Upper lobe of left lung (tissue), 6 donors: ENCODE measurements around the gene EGFR. TPM values are rescaled to one million over a fixed set of nuclear protein-coding genes. Genes with fewer than 3 reads are reported as not detected.

Experiments
- ATAC-seq, 2 donors: fragments of 200-7000 bp; cut with Tn5 transposase; one replicate each; pipeline ENCODE4 v1.9.1; 2022; ENCODE audit warnings: mild to moderate bottlenecking in 2 of 2, moderate library complexity in 2 of 2; ENCODE audit not compliant: low FRiP score in 2 of 2
- DNase-seq, 2 donors: peaks; one replicate each; pipeline ENCODE4 v3.0.0-alpha.2; 2019 to 2020
- H3K27ac ChIP-seq, 4 donors: fragments of 200-600 bp; sonication (generic); one replicate each; pipeline ENCODE4 v1.5.1; 2016 to 2019
- H3K27me3 ChIP-seq, 4 donors: fragments of 200-600 bp; sonication (generic); one replicate each; pipeline ENCODE4 v1.5.1; 2017 to 2019
- H3K36me3 ChIP-seq, 4 donors: fragments of 200-600 bp; sonication (generic); one replicate each; pipeline ENCODE4 v1.5.1; 2016 to 2019
- H3K4me1 ChIP-seq, 4 donors: fragments of 200-600 bp; sonication (generic); one replicate each; pipeline ENCODE4 v1.5.1; 2018 to 2019
- H3K4me3 ChIP-seq, 4 donors: fragments of 200-600 bp; sonication (generic); one replicate each; pipeline ENCODE4 v1.5.1; 2017 to 2019; ENCODE audit warnings: mild to moderate bottlenecking in 2 of 4, moderate library complexity in 1 of 4
- H3K9me3 ChIP-seq, 4 donors: fragments of 200-600 bp; sonication (generic); one replicate each; pipeline ENCODE4 v1.5.1; 2018 to 2019
- CTCF ChIP-seq, 6 experiments: fragments of 450-650 bp in 4 of 6; fragments of 200-600 bp in 2 of 6; sonication (generic) in 2 of 6; IDR thresholded peaks; one replicate each; pipeline ENCODE4 v1.5.1; 2016 to 2019; ENCODE audit warnings: antibody characterized with exemption in 6 of 6
- EP300 ChIP-seq, 4 donors: sonication (generic); formaldehyde crosslinking; IDR thresholded peaks; one replicate each; pipeline ENCODE4 v1.5.1; 2017; ENCODE audit warnings: antibody characterized with exemption in 4 of 4, control low read depth in 2 of 4
- POLR2A ChIP-seq, 4 donors: fragments of 450-650 bp; IDR thresholded peaks; one replicate each; pipeline ENCODE4 v1.5.1; 2016 to 2017; ENCODE audit warnings: antibody characterized with exemption in 4 of 4, mild to moderate bottlenecking in 2 of 4
- POLR2AphosphoS5 ChIP-seq, 2 donors: sonication (generic); formaldehyde crosslinking; IDR thresholded peaks; one replicate each; pipeline ENCODE4 v1.5.1; 2017; ENCODE audit warnings: antibody characterized with exemption in 2 of 2
- WGBS, 2 donors: methylation state at CpG; one replicate each; pipeline ENCODE4 v1.1.5; 2017 to 2018; 5-methylcytosine and 5-hydroxymethylcytosine counted together
- total RNA-seq, 6 donors: library from RNA; depleted of rRNA in 4 of 6; stranded (reverse); fragments of >200 nt in 4 of 6; gene quantifications; one replicate each; pipeline versions ENCODE4 v1.1.0 to v1.2.1, GENCODE V29; 2016 to 2021
- donor health status: DM: no; HTN: no; CAD: no; lungs with moderate emphysema.
- donor health status: DM: no; HTN: yes; CAD: no; lungs with severe emphysema.

Gene EGFR
- total RNA-seq, 6 donors from 2014 or later, result 58.7 to 110 (median 93.2) TPM

- Histone ChIP-seq H3K36me3 (no peaks in the 10 kb centered on the region), H3K27me3 (no peaks in the 10 kb centered on the region), H3K4me1 (peaks cover 47 to 55% (median 52%) of the 10 kb centered on the region in 4 donors), H3K9me3 (no peaks in the 10 kb centered on the region), H3K4me3 (no peak overlapping the region), H3K27ac (peak overlapping the region in 1 of 4 donors; percentile 5)
- no peak for DNase-seq
- ATAC-seq, result no peak
- TF ChIP-seq POLR2A (IDR thresholded peaks at IDR 0.05) (no peak), POLR2AphosphoS5 (IDR thresholded peaks at IDR 0.05) (no peak), EP300 (IDR thresholded peaks at IDR 0.05) (no peak), CTCF (IDR thresholded peaks at IDR 0.05) (no peak)
- 94% methylated on average over 12 of the region's 12 CpGs for WGBS, 2 donors
Measured at GRCh38 chr7:55124989-55125875, 106.4 kb downstream of the EGFR start.

GRCh38 chr7:55127135-55127551, 108.3 kb downstream of the EGFR start:
- Histone ChIP-seq H3K4me1 (peaks cover 45 to 62% (median 52%) of the 10 kb centered on the region in 4 donors), H3K27ac (peak overlapping the region; percentile 77 to 89 (median 78)), H3K4me3 (no peak overlapping the region), H3K27me3 (no peaks in the 10 kb centered on the region), H3K9me3 (no peaks in the 10 kb centered on the region), H3K36me3 (no peaks in the 10 kb centered on the region)
- no peak for TF ChIP-seq POLR2A (IDR thresholded peaks at IDR 0.05)
- no peak for TF ChIP-seq POLR2AphosphoS5 (IDR thresholded peaks at IDR 0.05)
- TF ChIP-seq EP300 (IDR thresholded peaks at IDR 0.05), result no peak
- no peak for TF ChIP-seq CTCF (IDR thresholded peaks at IDR 0.05)
- 47 to 62% methylated on average over 3 of the region's 3 CpGs for WGBS, 2 donors
- no peak for ATAC-seq
- DNase-seq, result no peak

- H3K36me3 ChIP-seq, result no peaks in the 10 kb centered on the region
- no peak for TF ChIP-seq POLR2A (IDR thresholded peaks at IDR 0.05)
- peak; percentile 25 to 55 for TF ChIP-seq POLR2AphosphoS5 (IDR thresholded peaks at IDR 0.05)
- peak in 1 of 4 donors; percentile 60 for TF ChIP-seq EP300 (IDR thresholded peaks at IDR 0.05)
- TF ChIP-seq CTCF (IDR thresholded peaks at IDR 0.05), result no peak
- ATAC-seq (peak; percentile 4 to 48), DNase-seq (peak in 1 of 2 donors; percentile 79)
- H3K4me3 ChIP-seq, result no peak overlapping the region
- H3K27ac ChIP-seq, result peak overlapping the region; percentile 77 to 89 (median 78)
- H3K4me1 ChIP-seq, result peaks cover 50 to 66% (median 57%) of the 10 kb centered on the region in 4 donors
- H3K9me3 ChIP-seq, result no peaks in the 10 kb centered on the region
- 20 to 24% methylated on average over 6 of the region's 6 CpGs for WGBS, 2 donors
- H3K27me3 ChIP-seq, result no peaks in the 10 kb centered on the region
Measured at GRCh38 chr7:55127622-55128081, 108.8 kb downstream of the EGFR start.

GRCh38 chr7:55128693-55129394, 110.0 kb downstream of the EGFR start:
- Histone ChIP-seq H3K4me1 (peaks cover 62 to 77% (median 68%) of the 10 kb centered on the region in 4 donors), H3K9me3 (no peaks in the 10 kb centered on the region), H3K36me3 (no peaks in the 10 kb centered on the region), H3K27ac (peak overlapping the region; percentile 77 to 89 (median 80)), H3K4me3 (no peak overlapping the region), H3K27me3 (no peaks in the 10 kb centered on the region)
- ATAC-seq (no peak), DNase-seq (no peak)
- 44% methylated on average over 6 of the region's 6 CpGs for WGBS, 2 donors
- TF ChIP-seq POLR2A (IDR thresholded peaks at IDR 0.05) (no peak), EP300 (IDR thresholded peaks at IDR 0.05) (peak in 2 of 4 donors; percentile 3 to 47)
